Mesendoderm (in vitro differentiated cells): ENCODE results near the gene SLC2A10.

Experiments used
- DNase-seq: peaks from one replicate; pipeline ENCODE4 v3.0.0; 2013
- H2AK5ac ChIP-seq: 2 replicates; pipeline ENCODE4 v1.6.1; 2013; ENCODE audit warnings: low read length, inconsistent platforms
- H2BK120ac ChIP-seq: 2 replicates; pipeline ENCODE4 v1.6.1; 2013; ENCODE audit warnings: low read depth, mild to moderate bottlenecking, low read length, moderate library complexity, mixed read lengths
- H2BK15ac ChIP-seq: replicated peaks from 2 replicates; pipeline ENCODE4 v1.6.1; 2013; ENCODE audit warnings: low read depth, mild to moderate bottlenecking, moderate library complexity
- H2BK5ac ChIP-seq: 2 replicates; pipeline ENCODE4 v1.6.1; 2013; ENCODE audit warnings: low read length, inconsistent platforms
- H3K18ac ChIP-seq: 2 replicates; pipeline ENCODE4 v1.6.1; 2013; ENCODE audit warnings: mild to moderate bottlenecking, low read length, mixed read lengths
- H3K23ac ChIP-seq: one replicate; pipeline ENCODE4 v1.6.1; 2013; ENCODE audit warnings: low read length
- H3K27ac ChIP-seq: 2 replicates; pipeline ENCODE4 v1.5.1; 2013; ENCODE audit warnings: low read depth, mild to moderate bottlenecking, inconsistent platforms, low read length, moderate library complexity
- H3K27me3 ChIP-seq: 2 replicates; pipeline ENCODE4 v1.6.1; 2013; ENCODE audit warnings: low read length, control low read depth, mild to moderate bottlenecking, inconsistent platforms; ENCODE audit not compliant: insufficient read depth, poor library complexity
- H3K36me3 ChIP-seq: 2 replicates; pipeline ENCODE4 v1.6.1; 2013; ENCODE audit warnings: low read length, inconsistent platforms; ENCODE audit not compliant: control insufficient read depth, insufficient read depth
- H3K4ac ChIP-seq: one replicate; pipeline ENCODE4 v1.6.1; 2013; ENCODE audit warnings: low read depth, mild to moderate bottlenecking, low read length, moderate library complexity
- H3K4me1 ChIP-seq: 2 replicates; pipeline ENCODE4 v1.6.1; 2013; ENCODE audit warnings: low read depth, low read length, inconsistent platforms; ENCODE audit not compliant: control insufficient read depth
- H3K4me2 ChIP-seq: 2 replicates; pipeline ENCODE4 v1.6.1; 2013; ENCODE audit warnings: low read length
- H3K4me3 ChIP-seq: 2 replicates; pipeline ENCODE4 v1.5.1; 2013; ENCODE audit warnings: mild to moderate bottlenecking, low read length
- H3K56ac ChIP-seq: one replicate; pipeline ENCODE4 v1.6.1; 2013; ENCODE audit warnings: low read length
- H3K79me1 ChIP-seq: 2 replicates; pipeline ENCODE4 v1.6.1; 2013; ENCODE audit warnings: low read length, inconsistent platforms
- H3K79me2 ChIP-seq: 2 replicates; pipeline ENCODE4 v1.6.1; 2013; ENCODE audit warnings: mild to moderate bottlenecking, low read length; ENCODE audit not compliant: control insufficient read depth, insufficient read depth
- H3K9ac ChIP-seq: 2 replicates; pipeline ENCODE4 v1.6.1; 2013; ENCODE audit warnings: low read length, inconsistent platforms
- H4K5ac ChIP-seq: one replicate; pipeline ENCODE4 v1.6.1; 2013; ENCODE audit warnings: low read length
- H4K8ac ChIP-seq: one replicate; pipeline ENCODE4 v1.6.1; 2013; ENCODE audit warnings: low read depth, mild to moderate bottlenecking, control low read depth, low read length, moderate library complexity
- WGBS: extraction: QIAGEN DNeasy Blood & Tissue Kit; methylation state at CpG from one replicate; pipeline ENCODE4 v1.1.7; 2013; ENCODE audit warnings: low lambda C conversion rate, missing lambda C conversion rate; ENCODE audit not compliant: insufficient coverage; ENCODE audit errors: extremely low coverage; 5-methylcytosine and 5-hydroxymethylcytosine counted together

Gene SLC2A10

DNA sequence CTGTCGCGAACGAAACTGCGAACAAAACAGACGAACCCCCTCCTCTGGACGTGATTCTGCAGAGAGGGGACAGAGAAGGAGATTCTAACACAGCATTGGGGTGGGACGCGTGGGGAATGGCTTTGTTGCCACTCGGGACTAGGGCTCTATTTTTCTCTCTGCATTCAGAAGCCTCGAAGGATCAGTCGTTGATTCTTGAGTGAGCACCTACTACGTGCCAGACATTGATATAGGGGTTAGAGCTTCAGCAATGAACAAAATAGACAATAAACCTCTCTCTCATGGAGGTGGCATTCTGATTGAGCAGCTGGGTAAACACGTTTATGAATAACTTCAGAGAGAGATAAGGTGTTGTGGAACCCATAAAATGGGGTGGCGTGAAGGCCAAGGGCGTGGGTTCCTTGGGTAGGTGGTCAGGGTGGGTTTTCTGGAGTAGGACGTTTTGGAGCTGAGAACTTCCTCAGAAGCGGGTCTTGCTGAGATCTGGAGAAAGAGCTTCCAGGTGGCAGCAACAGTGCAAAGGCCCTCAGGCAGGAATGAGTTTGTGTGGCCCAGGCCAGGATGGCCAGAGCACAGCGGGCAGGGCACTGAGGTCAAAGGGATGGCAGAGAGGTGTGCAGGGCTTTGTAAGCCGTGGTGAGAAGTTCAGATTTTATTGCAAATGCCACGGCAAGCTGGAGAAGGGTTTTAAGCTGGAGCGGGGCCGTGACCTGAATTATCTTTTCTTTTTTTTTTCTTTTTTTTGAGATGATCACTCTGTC lies 884 bp downstream of the SLC2A10 start:
- peak overlapping the region; percentile 15 for H3K23ac ChIP-seq
- peaks cover 2% of the 10 kb centered on the region for H3K4me1 ChIP-seq
- H3K36me3 ChIP-seq, result no peaks in the 10 kb centered on the region
- H4K5ac ChIP-seq, result no peak overlapping the region
- peak overlapping the region; percentile 85 for H3K4me2 ChIP-seq
- DNase-seq, result no peak
- H4K8ac ChIP-seq, result no peak overlapping the region
- peak overlapping the region; percentile 92 for H3K56ac ChIP-seq
- H2BK15ac ChIP-seq, result no peak overlapping the region
- no peak overlapping the region for H3K27ac ChIP-seq
- no peaks in the 10 kb centered on the region for H3K79me1 ChIP-seq
- no peak overlapping the region for H2BK120ac ChIP-seq
- WGBS, result no CpG with 5 or more reads among the region's 22 CpGs
- H3K4ac ChIP-seq, result no peak overlapping the region
- H3K18ac ChIP-seq, result peak overlapping the region; percentile 95
- H2BK5ac ChIP-seq, result no peak overlapping the region
- no peaks in the 10 kb centered on the region for H3K27me3 ChIP-seq
- H3K79me2 ChIP-seq, result no peaks in the 10 kb centered on the region
- peak overlapping the region; percentile 90 for H3K9ac ChIP-seq
- no peak overlapping the region for H2AK5ac ChIP-seq
- peak overlapping the region; percentile 73 for H3K4me3 ChIP-seq

DNA sequence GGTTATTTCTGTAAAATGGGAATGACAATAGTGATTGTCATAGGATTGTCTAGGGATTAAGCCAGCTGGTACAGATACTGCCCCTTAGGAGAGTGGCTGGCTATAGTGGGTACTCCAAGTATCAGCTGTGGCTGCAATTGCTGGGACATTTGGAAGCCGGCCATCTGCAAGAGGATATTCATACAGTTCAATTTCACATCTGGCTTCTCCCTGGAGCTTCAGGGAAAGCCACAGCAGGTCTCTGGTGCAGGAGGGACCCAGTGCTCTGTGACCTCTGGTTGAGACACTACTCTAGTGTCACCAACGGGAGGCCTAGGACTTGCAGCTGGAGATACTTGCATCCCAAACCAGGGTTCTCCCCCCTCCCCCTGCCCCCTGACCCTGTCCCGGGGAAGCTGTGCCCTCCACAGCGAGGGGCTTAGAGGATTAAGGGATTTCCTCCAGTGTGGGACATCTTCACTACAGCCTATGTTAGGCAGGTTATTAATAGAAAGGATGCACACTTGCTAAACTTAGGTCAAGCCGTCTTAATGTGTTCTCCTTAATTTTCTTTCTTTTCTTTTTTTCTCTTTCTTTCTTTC lies 2.7 kb downstream of the SLC2A10 start:
- H3K4me2 ChIP-seq, result no peak overlapping the region
- no peaks in the 10 kb centered on the region for H3K79me1 ChIP-seq
- no peak overlapping the region for H3K4ac ChIP-seq
- H2BK15ac ChIP-seq, result no peak overlapping the region
- H3K4me1 ChIP-seq, result peaks cover 2% of the 10 kb centered on the region
- no peak overlapping the region for H3K18ac ChIP-seq
- H2BK5ac ChIP-seq, result no peak overlapping the region
- no peak overlapping the region for H3K4me3 ChIP-seq
- H3K79me2 ChIP-seq, result no peaks in the 10 kb centered on the region
- no peak overlapping the region for H3K9ac ChIP-seq
- no peak overlapping the region for H2BK120ac ChIP-seq
- H4K5ac ChIP-seq, result no peak overlapping the region
- H3K36me3 ChIP-seq, result no peaks in the 10 kb centered on the region
- no peaks in the 10 kb centered on the region for H3K27me3 ChIP-seq
- no CpG with 5 or more reads among the region's 5 CpGs for WGBS
- no peak overlapping the region for H3K23ac ChIP-seq
- H3K56ac ChIP-seq, result no peak overlapping the region
- no peak for DNase-seq
- no peak overlapping the region for H4K8ac ChIP-seq
- no peak overlapping the region for H2AK5ac ChIP-seq
- H3K27ac ChIP-seq, result no peak overlapping the region

DNA sequence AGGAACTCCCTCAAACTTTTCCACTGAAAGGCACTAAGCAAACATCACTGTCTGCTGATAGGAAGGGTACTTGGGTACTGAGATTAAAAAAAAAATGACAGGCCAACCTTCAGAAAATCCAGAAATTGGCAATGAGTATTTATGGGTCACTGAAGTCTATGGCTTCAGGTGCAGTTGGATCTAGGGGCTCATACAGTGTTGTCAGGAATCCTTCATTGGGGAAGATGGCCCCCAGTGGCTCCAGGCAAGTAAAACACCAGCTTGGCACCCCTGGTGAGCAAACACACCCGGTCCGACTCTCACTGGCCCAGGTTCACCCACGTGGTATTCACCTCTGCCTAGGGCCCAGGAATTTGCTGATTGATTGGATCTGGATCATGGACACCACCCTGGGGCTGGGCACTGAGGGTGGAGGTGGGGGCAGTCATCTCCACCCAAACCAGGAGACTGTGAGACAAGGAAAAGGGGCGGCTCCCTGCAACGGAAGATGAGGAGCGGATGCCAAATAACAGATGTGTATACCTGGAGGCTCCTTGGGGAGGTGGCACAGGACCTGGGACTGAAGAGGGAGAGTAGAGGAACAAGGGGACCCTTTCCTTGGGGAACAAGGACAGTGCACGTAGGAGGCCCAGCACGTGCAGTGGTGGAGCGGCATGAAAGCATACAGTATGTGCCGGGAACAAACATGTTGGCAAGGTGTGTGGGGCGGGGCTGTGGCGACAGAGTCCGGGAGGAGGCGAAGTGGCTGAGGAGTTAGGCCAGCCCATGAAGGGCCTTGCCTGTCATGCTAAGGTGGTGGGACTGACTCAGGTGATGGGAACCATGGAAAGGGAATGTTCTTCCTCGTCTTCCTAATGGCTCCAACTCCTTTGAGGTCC lies 4.7 kb downstream of the SLC2A10 start:
- Histone ChIP-seq H3K27me3 (no peaks in the 10 kb centered on the region), H2BK15ac (no peak overlapping the region), H2BK5ac (no peak overlapping the region), H3K79me1 (no peaks in the 10 kb centered on the region), H3K79me2 (no peaks in the 10 kb centered on the region), H3K4me2 (no peak overlapping the region), H3K56ac (no peak overlapping the region), H3K9ac (no peak overlapping the region), H4K5ac (no peak overlapping the region), H3K27ac (no peak overlapping the region), H3K4me1 (peaks cover 2% of the 10 kb centered on the region), H3K4ac (no peak overlapping the region), H4K8ac (no peak overlapping the region), H3K4me3 (no peak overlapping the region), H3K18ac (no peak overlapping the region), H3K36me3 (no peaks in the 10 kb centered on the region), H3K23ac (no peak overlapping the region), H2AK5ac (no peak overlapping the region), H2BK120ac (no peak overlapping the region)
- no peak for DNase-seq
- WGBS, result no CpG with 5 or more reads among the region's 15 CpGs

- Histone ChIP-seq H3K23ac (no peak overlapping the region), H4K8ac (no peak overlapping the region), H3K18ac (no peak overlapping the region), H3K36me3 (no peaks in the 10 kb centered on the region), H3K4me1 (peaks cover 2% of the 10 kb centered on the region), H2AK5ac (no peak overlapping the region), H2BK15ac (no peak overlapping the region), H3K79me1 (no peaks in the 10 kb centered on the region), H3K56ac (peak overlapping the region; percentile 22), H3K79me2 (no peaks in the 10 kb centered on the region), H3K4me2 (no peak overlapping the region), H3K9ac (no peak overlapping the region), H4K5ac (no peak overlapping the region), H3K4me3 (no peak overlapping the region), H2BK5ac (no peak overlapping the region), H3K27ac (no peak overlapping the region), H3K27me3 (no peaks in the 10 kb centered on the region), H3K4ac (no peak overlapping the region), H2BK120ac (no peak overlapping the region)
- no CpG with 5 or more reads among the region's 4 CpGs for WGBS
- DNase-seq, result peak; percentile 92
These were observed 5.9 kb downstream of the SLC2A10 start for GRCh38 chr20:46715292-46715756.

- Histone ChIP-seq H3K79me1 (no peaks in the 10 kb centered on the region), H3K18ac (no peak overlapping the region), H3K27ac (no peak overlapping the region), H3K4ac (no peak overlapping the region), H3K4me3 (no peak overlapping the region), H3K79me2 (no peaks in the 10 kb centered on the region), H2AK5ac (no peak overlapping the region), H2BK5ac (no peak overlapping the region), H3K4me2 (no peak overlapping the region), H2BK120ac (no peak overlapping the region), H3K23ac (no peak overlapping the region), H3K56ac (no peak overlapping the region), H4K8ac (no peak overlapping the region), H3K4me1 (peaks cover 2% of the 10 kb centered on the region), H3K36me3 (no peaks in the 10 kb centered on the region), H4K5ac (no peak overlapping the region), H3K9ac (no peak overlapping the region), H3K27me3 (no peaks in the 10 kb centered on the region), H2BK15ac (no peak overlapping the region)
- WGBS, result no CpG with 5 or more reads among the region's 9 CpGs
- no peak for DNase-seq
These were observed 8.5 kb downstream of the SLC2A10 start for GRCh38 chr20:46717818-46718541.
